ENCODE measurements around the gene ADAMTS12.

DNA sequence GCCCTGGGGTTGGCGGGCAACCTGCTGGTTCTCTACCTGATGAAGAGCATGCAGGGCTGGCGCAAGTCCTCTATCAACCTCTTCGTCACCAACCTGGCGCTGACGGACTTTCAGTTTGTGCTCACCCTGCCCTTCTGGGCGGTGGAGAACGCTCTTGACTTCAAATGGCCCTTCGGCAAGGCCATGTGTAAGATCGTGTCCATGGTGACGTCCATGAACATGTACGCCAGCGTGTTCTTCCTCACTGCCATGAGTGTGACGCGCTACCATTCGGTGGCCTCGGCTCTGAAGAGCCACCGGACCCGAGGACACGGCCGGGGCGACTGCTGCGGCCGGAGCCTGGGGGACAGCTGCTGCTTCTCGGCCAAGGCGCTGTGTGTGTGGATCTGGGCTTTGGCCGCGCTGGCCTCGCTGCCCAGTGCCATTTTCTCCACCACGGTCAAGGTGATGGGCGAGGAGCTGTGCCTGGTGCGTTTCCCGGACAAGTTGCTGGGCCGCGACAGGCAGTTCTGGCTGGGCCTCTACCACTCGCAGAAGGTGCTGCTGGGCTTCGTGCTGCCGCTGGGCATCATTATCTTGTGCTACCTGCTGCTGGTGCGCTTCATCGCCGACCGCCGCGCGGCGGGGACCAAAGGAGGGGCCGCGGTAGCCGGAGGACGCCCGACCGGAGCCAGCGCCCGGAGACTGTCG lies 45.4 kb upstream of the ADAMTS12 start:
- TF ChIP-seq, protein P1, sequence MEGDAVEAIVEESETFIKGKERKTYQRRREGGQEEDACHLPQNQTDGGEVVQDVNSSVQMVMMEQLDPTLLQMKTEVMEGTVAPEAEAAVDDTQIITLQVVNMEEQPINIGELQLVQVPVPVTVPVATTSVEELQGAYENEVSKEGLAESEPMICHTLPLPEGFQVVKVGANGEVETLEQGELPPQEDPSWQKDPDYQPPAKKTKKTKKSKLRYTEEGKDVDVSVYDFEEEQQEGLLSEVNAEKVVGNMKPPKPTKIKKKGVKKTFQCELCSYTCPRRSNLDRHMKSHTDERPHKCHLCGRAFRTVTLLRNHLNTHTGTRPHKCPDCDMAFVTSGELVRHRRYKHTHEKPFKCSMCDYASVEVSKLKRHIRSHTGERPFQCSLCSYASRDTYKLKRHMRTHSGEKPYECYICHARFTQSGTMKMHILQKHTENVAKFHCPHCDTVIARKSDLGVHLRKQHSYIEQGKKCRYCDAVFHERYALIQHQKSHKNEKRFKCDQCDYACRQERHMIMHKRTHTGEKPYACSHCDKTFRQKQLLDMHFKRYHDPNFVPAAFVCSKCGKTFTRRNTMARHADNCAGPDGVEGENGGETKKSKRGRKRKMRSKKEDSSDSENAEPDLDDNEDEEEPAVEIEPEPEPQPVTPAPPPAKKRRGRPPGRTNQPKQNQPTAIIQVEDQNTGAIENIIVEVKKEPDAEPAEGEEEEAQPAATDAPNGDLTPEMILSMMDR (optimal IDR thresholded peaks at IDR 0.05 in 1 of 3, IDR thresholded peaks at IDR 0.05 in 1 of 3, conservative IDR thresholded peaks at IDR 0.05 in 1 of 3; ENCODE audit: extremely low read depth in 1 of 3, insufficient read depth in 2 of 3, low read length in 3 of 3): no peak
- TF ChIP-seq EZH2 (IDR thresholded peaks at IDR 0.05; ENCODE audit: low read length): no peak
